Activated naive CD8-positive, alpha-beta T cell treated with anti-CD3 and anti-CD28 coated beads, Interleukin-2, amount 50 U/mL, for 24 hours (primary cell): Measurements from ENCODE around the gene ZDHHC3.

Experiments used
- ATAC-seq: fragments of 150-1000 bp; cut with Tn5 transposase; one replicate; pipeline ENCODE4 v1.10.0; 2021
- DNase-seq: peaks from one replicate; pipeline ENCODE4 v3.0.0; 2021
- H3K27ac Mint-ChIP-seq: one replicate; pipeline ENCODE4 v1.8.0; 2021; ENCODE audit warnings: mild to moderate bottlenecking, mixed read lengths
- H3K27me3 Mint-ChIP-seq: one replicate; pipeline ENCODE4 v1.8.0; 2021; ENCODE audit warnings: mixed read lengths
- H3K36me3 Mint-ChIP-seq: one replicate; pipeline ENCODE4 v1.8.0; 2021; ENCODE audit warnings: low read depth, mixed read lengths
- H3K4me1 Mint-ChIP-seq: one replicate; pipeline ENCODE4 v1.8.0; 2021; ENCODE audit warnings: mixed read lengths
- H3K4me3 Mint-ChIP-seq: one replicate; pipeline ENCODE4 v1.8.0; 2021; ENCODE audit warnings: mild to moderate bottlenecking, moderate library complexity, mixed read lengths
- H3K9me3 Mint-ChIP-seq: one replicate; pipeline ENCODE4 v1.8.0; 2021; ENCODE audit warnings: mixed read lengths

ZDHHC3 gene

GRCh38 chr3:44976002-44976815, at the start of gene ZDHHC3, which contains the start of gene EXOSC7:
TSS of gene ZDHHC3 (minus strand) at chr3:44976174. CDS start at chr3:44959436, 16,738 bp downstream.
TSS of gene EXOSC7 (plus strand) at chr3:44976244. CDS start at chr3:44976278, 34 bp downstream.
- ATAC-seq (peak; percentile 83), DNase-seq (peak; percentile 88)
- peaks cover 15% of the 10 kb centered on the region for H3K36me3 Mint-ChIP-seq
- peaks cover 61% of the 10 kb centered on the region for H3K4me1 Mint-ChIP-seq
- no peaks in the 10 kb centered on the region for H3K9me3 Mint-ChIP-seq
- peak within 1 kb of the TSS; percentile 88 for H3K27ac Mint-ChIP-seq
- no peaks in the 10 kb centered on the region for H3K27me3 Mint-ChIP-seq
- peak within 1 kb of the TSS; percentile 87 for H3K4me3 Mint-ChIP-seq

- Mint-ChIP-seq H3K36me3 (no peaks in the 10 kb centered on the region), H3K4me3 (no peak overlapping the region), H3K27me3 (no peaks in the 10 kb centered on the region), H3K9me3 (no peaks in the 10 kb centered on the region), H3K4me1 (peaks cover 12% of the 10 kb centered on the region), H3K27ac (no peak overlapping the region)
- DNase-seq, result no peak
- no peak for ATAC-seq
These were observed 48.7 kb upstream of the ZDHHC3 start for GRCh38 chr3:45024542-45025255.

- no peak overlapping the region for H3K4me3 Mint-ChIP-seq
- no peaks in the 10 kb centered on the region for H3K36me3 Mint-ChIP-seq
- ATAC-seq (no peak), DNase-seq (no peak)
- H3K27ac Mint-ChIP-seq, result no peak overlapping the region
- H3K27me3 Mint-ChIP-seq, result no peaks in the 10 kb centered on the region
- peaks cover 12% of the 10 kb centered on the region for H3K4me1 Mint-ChIP-seq
- H3K9me3 Mint-ChIP-seq, result no peaks in the 10 kb centered on the region
These were observed 47.7 kb upstream of the ZDHHC3 start for GRCh38 chr3:45023675-45024074.

GRCh38 chr3:45021524-45022297, 45.7 kb upstream of the ZDHHC3 start:
- Mint-ChIP-seq H3K9me3 (no peaks in the 10 kb centered on the region), H3K4me3 (no peak overlapping the region), H3K4me1 (peaks cover 12% of the 10 kb centered on the region), H3K27me3 (no peaks in the 10 kb centered on the region), H3K27ac (no peak overlapping the region), H3K36me3 (no peaks in the 10 kb centered on the region)
- no peak for DNase-seq
- no peak for ATAC-seq

GRCh38 chr3:45020534-45020933, 44.6 kb upstream of the ZDHHC3 start:
- Mint-ChIP-seq H3K27me3 (no peaks in the 10 kb centered on the region), H3K27ac (no peak overlapping the region), H3K36me3 (no peaks in the 10 kb centered on the region), H3K9me3 (no peaks in the 10 kb centered on the region), H3K4me3 (no peak overlapping the region), H3K4me1 (peaks cover 12% of the 10 kb centered on the region)
- peak; percentile 28 for ATAC-seq
- no peak for DNase-seq

GRCh38 chr3:45017821-45018220, 41.8 kb upstream of the ZDHHC3 start:
- Mint-ChIP-seq H3K4me3 (no peak overlapping the region), H3K9me3 (no peaks in the 10 kb centered on the region), H3K36me3 (peaks cover 10% of the 10 kb centered on the region), H3K27me3 (no peaks in the 10 kb centered on the region), H3K27ac (no peak overlapping the region), H3K4me1 (peaks cover 12% of the 10 kb centered on the region)
- DNase-seq, result no peak
- no peak for ATAC-seq

- ATAC-seq (no peak), DNase-seq (no peak)
- Mint-ChIP-seq H3K9me3 (no peaks in the 10 kb centered on the region), H3K4me1 (peaks cover 13% of the 10 kb centered on the region), H3K36me3 (peaks cover 16% of the 10 kb centered on the region), H3K4me3 (no peak overlapping the region), H3K27ac (no peak overlapping the region), H3K27me3 (no peaks in the 10 kb centered on the region)
These were observed 40.9 kb upstream of the ZDHHC3 start for GRCh38 chr3:45016916-45017315.

GRCh38 chr3:45012577-45012976, 36.6 kb upstream of the ZDHHC3 start:
- Mint-ChIP-seq H3K9me3 (no peaks in the 10 kb centered on the region), H3K4me3 (no peak overlapping the region), H3K27me3 (no peaks in the 10 kb centered on the region), H3K36me3 (peaks cover 42% of the 10 kb centered on the region), H3K4me1 (peaks cover 6% of the 10 kb centered on the region), H3K27ac (no peak overlapping the region)
- no peak for ATAC-seq
- no peak for DNase-seq

GRCh38 chr3:45011756-45012508, 36.0 kb upstream of the ZDHHC3 start:
- H3K4me3 Mint-ChIP-seq, result no peak overlapping the region
- peaks cover 10% of the 10 kb centered on the region for H3K4me1 Mint-ChIP-seq
- DNase-seq (no peak), ATAC-seq (no peak)
- no peaks in the 10 kb centered on the region for H3K9me3 Mint-ChIP-seq
- no peak overlapping the region for H3K27ac Mint-ChIP-seq
- no peaks in the 10 kb centered on the region for H3K27me3 Mint-ChIP-seq
- peaks cover 48% of the 10 kb centered on the region for H3K36me3 Mint-ChIP-seq

- Mint-ChIP-seq H3K4me3 (no peak overlapping the region), H3K4me1 (peaks cover 11% of the 10 kb centered on the region), H3K27ac (no peak overlapping the region), H3K27me3 (no peaks in the 10 kb centered on the region), H3K36me3 (peaks cover 50% of the 10 kb centered on the region), H3K9me3 (no peaks in the 10 kb centered on the region)
- ATAC-seq (no peak), DNase-seq (no peak)
These were observed 34.9 kb upstream of the ZDHHC3 start for GRCh38 chr3:45010811-45011333.

- Mint-ChIP-seq H3K27me3 (no peaks in the 10 kb centered on the region), H3K27ac (no peak overlapping the region), H3K4me3 (no peak overlapping the region), H3K9me3 (peaks cover 6% of the 10 kb centered on the region), H3K36me3 (peaks cover 59% of the 10 kb centered on the region), H3K4me1 (peaks cover 21% of the 10 kb centered on the region)
- DNase-seq, result no peak
- ATAC-seq, result no peak
These were observed 33.9 kb upstream of the ZDHHC3 start for GRCh38 chr3:45009868-45010267.

- no peak overlapping the region for H3K27ac Mint-ChIP-seq
- DNase-seq, result no peak
- no peak overlapping the region for H3K4me3 Mint-ChIP-seq
- no peaks in the 10 kb centered on the region for H3K27me3 Mint-ChIP-seq
- peaks cover 68% of the 10 kb centered on the region for H3K36me3 Mint-ChIP-seq
- no peak for ATAC-seq
- H3K4me1 Mint-ChIP-seq, result peaks cover 24% of the 10 kb centered on the region
- peaks cover 9% of the 10 kb centered on the region for H3K9me3 Mint-ChIP-seq
These were observed 32.1 kb upstream of the ZDHHC3 start for GRCh38 chr3:45008117-45008516.

- H3K9me3 Mint-ChIP-seq, result peaks cover 9% of the 10 kb centered on the region
- DNase-seq (no peak), ATAC-seq (no peak)
- H3K36me3 Mint-ChIP-seq, result peaks cover 70% of the 10 kb centered on the region
- peaks cover 24% of the 10 kb centered on the region for H3K4me1 Mint-ChIP-seq
- no peak overlapping the region for H3K4me3 Mint-ChIP-seq
- H3K27me3 Mint-ChIP-seq, result no peaks in the 10 kb centered on the region
- H3K27ac Mint-ChIP-seq, result no peak overlapping the region
These were observed 31.1 kb upstream of the ZDHHC3 start for GRCh38 chr3:45007091-45007490.

- H3K36me3 Mint-ChIP-seq, result peaks cover 80% of the 10 kb centered on the region
These were observed 27.9 kb upstream of the ZDHHC3 start for GRCh38 chr3:45003859-45004258.

More at GRCh38 chr3:45003859-45004258, 27.9 kb upstream of the ZDHHC3 start:
- H3K9me3 Mint-ChIP-seq, result peaks cover 9% of the 10 kb centered on the region
- H3K4me1 Mint-ChIP-seq, result peaks cover 22% of the 10 kb centered on the region
- H3K27ac Mint-ChIP-seq, result no peak overlapping the region
- DNase-seq (no peak), ATAC-seq (no peak)
- H3K27me3 Mint-ChIP-seq, result no peaks in the 10 kb centered on the region
- no peak overlapping the region for H3K4me3 Mint-ChIP-seq
